ENCODE data around the gene ANXA8. TPM values are rescaled to one million over a fixed set of nuclear protein-coding genes. Genes with fewer than 3 reads are reported as not detected.
"Not testable (repeated sequence)": the region's sequence is repeated elsewhere in the genome, so short reads cannot be mapped to it uniquely, and the experiment has no call there.

Gene ANXA8
- polyA plus RNA-seq (2012; ENCODE audit: low read depth, missing spikeins): not detected

DNA sequence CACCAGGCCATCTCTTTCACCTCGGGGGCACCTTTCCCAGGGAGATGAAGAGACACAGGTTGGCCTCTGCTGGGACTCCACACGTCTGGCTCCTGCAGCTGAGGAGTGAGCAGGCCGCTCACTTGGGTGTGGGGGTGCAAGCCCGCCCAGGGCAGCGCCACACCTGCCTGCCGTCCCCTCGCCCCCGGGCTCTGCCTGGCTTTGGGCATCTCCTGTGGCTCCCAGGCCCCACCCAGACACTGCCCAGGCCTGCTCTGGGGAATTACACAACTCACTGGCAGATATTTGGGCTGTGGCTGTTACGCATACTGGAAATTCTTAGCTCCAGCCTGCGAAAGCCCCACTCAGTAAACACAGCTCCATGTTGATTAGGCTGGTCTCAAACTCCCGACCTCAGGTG, at the start of gene ANXA8:
Gene ANXA8 (minus strand): TSS at position 193 of the 400 bp plus-strand sequence. CDS start 182 bp downstream, at position 11.
- not testable (repeated sequence) for FAIRE-seq; DNase-seq (ENCODE audit: insufficient read length, low spot score)

DNA sequence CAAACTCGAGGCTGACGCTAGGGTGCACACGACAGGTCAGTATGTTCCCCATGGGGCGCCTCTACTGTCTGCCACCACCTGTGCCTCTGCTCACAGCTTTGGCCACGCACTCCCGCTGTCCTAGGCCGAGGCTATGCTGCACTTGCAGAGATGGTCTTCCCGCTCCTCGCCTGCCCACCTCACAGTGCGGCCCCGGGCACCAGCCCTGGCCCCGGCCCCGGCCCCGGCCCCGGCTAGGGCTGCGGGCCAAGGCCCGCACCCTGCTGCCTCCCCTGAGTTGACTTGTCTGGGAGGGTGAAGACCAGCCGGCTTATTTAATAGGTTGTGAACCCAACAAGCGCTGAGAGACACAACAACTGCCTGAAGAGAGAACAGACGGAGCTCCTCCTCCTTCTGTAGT, 39.6 kb upstream of the ANXA8 start, which contains the start of gene AGAP9:
Gene AGAP9 (minus strand): TSS at position 164 of the 400 bp plus-strand sequence. CDS start 112 bp downstream, at position 52.
- not testable (repeated sequence) for FAIRE-seq; DNase-seq (ENCODE audit: insufficient read length, low spot score)

DNA sequence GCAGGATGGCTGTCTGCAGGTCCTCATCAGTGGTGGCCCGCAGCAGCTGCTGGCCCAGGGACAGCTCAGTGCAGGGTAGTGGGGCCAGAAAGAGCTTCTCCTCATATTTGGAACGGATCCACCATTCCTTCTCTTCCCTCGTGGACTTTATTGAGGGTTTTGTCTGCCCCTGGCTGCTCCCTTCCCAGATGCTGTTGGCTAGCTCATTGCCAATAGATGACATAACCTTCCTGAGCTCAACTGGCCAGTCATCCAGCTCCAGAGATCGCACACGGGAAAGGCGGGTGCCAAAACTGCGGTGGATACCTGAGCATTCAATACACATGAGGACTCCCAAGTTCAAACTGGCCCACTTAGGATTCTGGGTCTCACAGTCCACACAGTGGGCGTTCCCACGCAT, 18.4 kb upstream of the ANXA8 start:
- DNase-seq (ENCODE audit: insufficient read length, low spot score); FAIRE-seq: not testable (repeated sequence)

DNA sequence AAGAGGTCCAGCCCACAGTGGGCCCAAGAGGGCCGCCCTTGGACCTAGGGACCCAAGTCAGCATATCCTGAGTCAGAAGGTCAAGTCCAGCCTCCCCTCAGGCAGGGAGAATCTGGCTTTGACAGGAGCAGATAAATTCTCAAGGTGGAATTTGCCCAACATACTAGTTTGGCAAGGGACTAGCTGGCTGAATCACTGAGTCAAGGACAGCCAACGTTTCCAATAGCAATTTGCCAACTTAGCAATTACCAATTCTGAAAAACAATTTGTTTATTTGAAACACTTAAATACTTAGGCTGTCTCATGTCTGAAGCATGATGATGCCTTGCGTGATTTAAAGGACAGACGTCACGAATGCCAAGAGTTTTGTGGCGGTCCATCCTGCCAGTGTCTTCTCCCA, 10.3 kb upstream of the ANXA8 start:
- not testable (repeated sequence) for FAIRE-seq

DNA sequence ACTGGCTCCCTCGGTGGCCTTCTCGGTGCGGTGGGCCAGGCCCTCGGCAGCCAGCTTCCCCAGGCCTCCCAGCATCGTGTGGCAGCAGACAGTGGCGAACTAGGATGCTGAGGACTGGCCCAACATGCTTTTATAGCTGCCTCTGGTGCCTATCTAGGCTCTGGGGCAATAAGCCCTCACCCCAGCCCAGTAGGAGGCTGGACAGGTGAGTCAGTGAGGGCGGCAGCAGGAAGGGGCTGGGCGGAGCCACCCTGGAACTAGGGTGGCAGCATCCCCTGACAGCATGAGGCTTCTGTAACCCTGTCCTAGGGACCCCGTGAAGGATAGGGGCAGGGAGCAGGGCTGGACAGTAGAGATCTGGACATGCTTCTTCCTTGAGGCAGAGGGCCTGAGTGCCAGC, 7.7 kb upstream of the ANXA8 start, which contains the start of gene FAM25G:
Gene FAM25G (minus strand): TSS at position 101 of the 400 bp plus-strand sequence. CDS start 26 bp downstream, at position 75.
- DNase-seq (ENCODE audit: insufficient read length, low spot score): not testable (repeated sequence)

More for the DNA sequence above, 10.3 kb upstream of the ANXA8 start:
- not testable (repeated sequence) for DNase-seq (ENCODE audit: insufficient read length, low spot score)

GRCh38 chr10:47489630-47490029, 5.7 kb upstream of the ANXA8 start:
- DNase-seq (ENCODE audit: insufficient read length, low spot score); FAIRE-seq: not testable (repeated sequence)

More for the DNA sequence above, 7.7 kb upstream of the ANXA8 start, which contains the start of gene FAM25G:
- not testable (repeated sequence) for FAIRE-seq

GRCh38 chr10:47485943-47486342, 2.0 kb upstream of the ANXA8 start:
- FAIRE-seq; DNase-seq (ENCODE audit: insufficient read length, low spot score): not testable (repeated sequence)

GRCh38 chr10:47484786-47485185, 871 bp upstream of the ANXA8 start:
- FAIRE-seq: not testable (repeated sequence)

GRCh38 chr10:47482367-47482766, 1.5 kb downstream of the ANXA8 start:
- not testable (repeated sequence) for DNase-seq (ENCODE audit: insufficient read length, low spot score); FAIRE-seq

More at GRCh38 chr10:47484786-47485185, 871 bp upstream of the ANXA8 start:
- not testable (repeated sequence) for DNase-seq (ENCODE audit: insufficient read length, low spot score)

- not testable (repeated sequence) for DNase-seq (ENCODE audit: insufficient read length, low spot score); FAIRE-seq
These were observed 2.1 kb downstream of the ANXA8 start for GRCh38 chr10:47481768-47482181.

GRCh38 chr10:47481182-47481766, 2.6 kb downstream of the ANXA8 start:
- FAIRE-seq; DNase-seq (ENCODE audit: insufficient read length, low spot score): not testable (repeated sequence)

DNA sequence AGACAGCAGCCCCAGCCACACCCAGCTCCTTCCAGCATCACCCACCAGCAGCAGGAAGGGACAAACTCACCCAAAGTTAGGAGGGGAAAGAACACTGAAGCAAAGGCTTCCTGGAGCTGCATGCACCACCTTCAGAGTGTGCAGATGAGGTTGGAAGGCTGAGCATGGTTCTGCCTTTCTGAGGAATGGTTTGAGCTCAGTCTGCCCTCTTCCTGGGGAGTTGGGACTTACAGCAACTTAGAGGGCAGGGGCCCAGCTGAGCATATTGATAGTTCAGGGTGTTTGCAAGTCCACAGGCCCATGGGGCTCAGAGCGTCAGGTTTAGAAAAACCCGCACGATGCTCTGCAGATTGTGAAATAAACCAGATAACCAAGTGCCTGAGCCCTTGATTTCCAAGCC, 3.8 kb downstream of the ANXA8 start:
- not testable (repeated sequence) for DNase-seq (ENCODE audit: insufficient read length, low spot score); FAIRE-seq

DNA sequence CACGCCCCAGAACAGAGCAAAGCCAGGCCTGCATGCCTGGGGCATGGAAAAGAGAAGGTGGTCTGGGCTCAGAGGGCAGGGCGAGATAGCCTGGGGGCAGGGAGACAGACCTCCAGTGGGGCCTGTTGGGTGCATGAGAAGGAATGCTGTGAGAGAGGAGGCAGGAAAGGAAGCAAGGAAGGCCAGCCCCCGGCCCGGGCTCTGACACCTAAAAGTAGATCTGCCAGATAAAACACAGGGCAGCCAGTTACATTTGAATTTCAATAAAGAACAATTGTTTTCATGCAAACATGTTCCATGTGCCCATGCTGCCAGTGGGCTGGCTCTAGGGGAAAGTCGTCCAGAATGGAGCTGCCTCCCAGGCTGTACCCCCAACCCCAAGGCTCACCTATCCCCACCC, 5.8 kb downstream of the ANXA8 start:
- not testable (repeated sequence) for FAIRE-seq

GRCh38 chr10:47477078-47477477, 6.8 kb downstream of the ANXA8 start:
- FAIRE-seq; DNase-seq (ENCODE audit: insufficient read length, low spot score): not testable (repeated sequence)

More for the DNA sequence above, 5.8 kb downstream of the ANXA8 start:
- DNase-seq (ENCODE audit: insufficient read length, low spot score): not testable (repeated sequence)

DNA sequence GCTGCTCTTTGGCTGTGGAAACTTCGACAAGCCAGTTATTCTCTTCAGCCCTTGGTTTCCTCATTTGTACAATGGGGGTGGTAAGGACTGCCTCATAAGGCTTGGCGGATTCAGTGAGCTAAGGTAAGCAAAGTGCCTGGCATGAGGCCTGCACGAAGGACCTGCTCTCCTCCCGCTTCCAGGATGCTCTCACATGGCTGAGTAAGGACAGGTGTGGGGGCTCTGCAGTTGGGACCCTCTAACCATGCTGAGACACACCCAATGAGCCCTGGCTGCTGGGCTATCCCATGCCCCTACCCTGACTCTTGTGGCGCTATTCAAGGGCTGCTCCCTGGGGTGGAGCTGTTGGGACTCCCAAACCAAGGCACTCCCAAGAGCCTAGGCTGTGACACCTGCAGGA, 8.8 kb downstream of the ANXA8 start:
- FAIRE-seq; DNase-seq (ENCODE audit: insufficient read length, low spot score): not testable (repeated sequence)

GRCh38 chr10:47473516-47473915, 10.4 kb downstream of the ANXA8 start:
- not testable (repeated sequence) for DNase-seq (ENCODE audit: insufficient read length, low spot score); FAIRE-seq

- FAIRE-seq; DNase-seq (ENCODE audit: insufficient read length, low spot score): not testable (repeated sequence)
These were observed 11.3 kb downstream of the ANXA8 start for GRCh38 chr10:47472647-47473046.

- not testable (repeated sequence) for FAIRE-seq; DNase-seq (ENCODE audit: insufficient read length, low spot score)
These were observed 11.8 kb downstream of the ANXA8 start for GRCh38 chr10:47472072-47472471.

GRCh38 chr10:47468731-47469528, 15.0 kb downstream of the ANXA8 start:
- not testable (repeated sequence) for FAIRE-seq

GRCh38 chr10:47467957-47468356, 16.0 kb downstream of the ANXA8 start:
- FAIRE-seq: not testable (repeated sequence)

More at GRCh38 chr10:47468731-47469528, 15.0 kb downstream of the ANXA8 start:
- not testable (repeated sequence) for DNase-seq (ENCODE audit: insufficient read length, low spot score)

More at GRCh38 chr10:47467957-47468356, 16.0 kb downstream of the ANXA8 start:
- DNase-seq (ENCODE audit: insufficient read length, low spot score): not testable (repeated sequence)
